Activated naive CD8-positive, alpha-beta T cell treated with anti-CD3 and anti-CD28 coated beads, Interleukin-2, amount 10 ng/mL, durations not matched to agents 7 days and 5 days (primary cell): ENCODE measurements around the gene FLAD1. TPM values are rescaled to one million over a fixed set of nuclear protein-coding genes. Genes with fewer than 3 reads are reported as not detected.
A peak's percentile ranks its signal among the peaks of the same experiment; 100 is the strongest.

Experiments
- ATAC-seq: fragments of 150-1000 bp; cut with Tn5 transposase; one replicate; pipeline ENCODE4 v1.10.0; 2021; ENCODE audit warnings: low read depth, moderate library complexity
- POLR2A ChIA-PET: fragments of 350-600 bp; sonication (Branson Sonifier 250); formaldehyde crosslinking; loops from one replicate; lab custom pipeline; 2021; ENCODE audit warnings: antibody characterized with exemption; lab: Charles Lee
- DNase-seq: peaks from one replicate; pipeline ENCODE4 v3.0.0; 2021
- H3K27ac Mint-ChIP-seq: one replicate; pipeline ENCODE4 v1.8.0; 2022; ENCODE audit warnings: mild to moderate bottlenecking, mixed read lengths
- H3K27me3 Mint-ChIP-seq: one replicate; pipeline ENCODE4 v1.8.0; 2022; ENCODE audit warnings: mild to moderate bottlenecking, moderate library complexity, mixed read lengths
- H3K36me3 Mint-ChIP-seq: one replicate; pipeline ENCODE4 v1.8.0; 2021; ENCODE audit warnings: mild to moderate bottlenecking, mixed read lengths
- H3K4me1 Mint-ChIP-seq: one replicate; pipeline ENCODE4 v1.8.0; 2021; ENCODE audit warnings: mixed read lengths
- H3K4me3 Mint-ChIP-seq: one replicate; pipeline ENCODE4 v1.8.0; 2022; ENCODE audit warnings: mild to moderate bottlenecking, moderate library complexity, mixed read lengths
- H3K9me3 Mint-ChIP-seq: one replicate; pipeline ENCODE4 v1.8.0; 2021; ENCODE audit warnings: mixed read lengths
- total RNA-seq, 2 experiments: library from RNA; stranded (reverse); gene quantifications; one replicate each; pipeline ENCODE4 v1.2.3, GENCODE V29; 2021

The FLAD1 gene
- total RNA-seq, 2 experiments from 2014 or later = 46.2 to 48.9 TPM

GRCh38 chr1:154955718-154956543, 27.2 kb upstream of the FLAD1 start, which contains the start of gene PBXIP1:
PBXIP1 (minus strand) TSS chr1:154956099; CDS start chr1:154953721, 2,378 bp downstream.
- Mint-ChIP-seq H3K36me3 (peaks cover 22% of the 10 kb centered on the region), H3K9me3 (no peaks in the 10 kb centered on the region), H3K4me1 (peaks cover 60% of the 10 kb centered on the region), H3K4me3 (peak within 1 kb of the TSS; percentile 97), H3K27me3 (no peaks in the 10 kb centered on the region), H3K27ac (peak within 1 kb of the TSS; percentile 99)
- peak; percentile 48 for ATAC-seq
- POLR2A ChIA-PET = interaction anchor here (0.7 to 3.1 kb wide), 18 partner anchors 9 to 348 kb away, joined by 3 to 45 read pairs (median 8); partner anchors contain the start of genes ADAM15, ADAR, CKS1B and FLAD1
- DNase-seq = peak; percentile 69

- peaks cover 57% of the 10 kb centered on the region for H3K4me1 Mint-ChIP-seq
- H3K27ac Mint-ChIP-seq = peak overlapping the region; percentile 99
- H3K9me3 Mint-ChIP-seq = no peaks in the 10 kb centered on the region
- no peaks in the 10 kb centered on the region for H3K27me3 Mint-ChIP-seq
- DNase-seq = no peak
- peaks cover 24% of the 10 kb centered on the region for H3K36me3 Mint-ChIP-seq
- POLR2A ChIA-PET = interaction anchor here (0.6 to 3.1 kb wide), 15 partner anchors 8 to 237 kb away, joined by 3 to 45 read pairs (median 7); partner anchors contain the start of genes ADAM15, CKS1B, FLAD1 and PMVK
- no peak for ATAC-seq
- peak overlapping the region; percentile 97 for H3K4me3 Mint-ChIP-seq
Observed at GRCh38 chr1:154956544-154956941, 26.6 kb upstream of the FLAD1 start.

- peaks cover 21% of the 10 kb centered on the region for H3K36me3 Mint-ChIP-seq
- ATAC-seq = no peak
- H3K4me3 Mint-ChIP-seq = peak overlapping the region; percentile 13
- H3K9me3 Mint-ChIP-seq = no peaks in the 10 kb centered on the region
- no peaks in the 10 kb centered on the region for H3K27me3 Mint-ChIP-seq
- POLR2A ChIA-PET = interaction anchor here (0.6 to 3.1 kb wide), 8 partner anchors 7 to 207 kb away, joined by 3 to 45 read pairs (median 13); partner anchors contain the start of genes CKS1B, FLAD1 and PMVK
- peak overlapping the region; percentile 38 for H3K27ac Mint-ChIP-seq
- H3K4me1 Mint-ChIP-seq = peaks cover 51% of the 10 kb centered on the region
- DNase-seq = no peak
Observed at GRCh38 chr1:154957091-154957657, 26.0 kb upstream of the FLAD1 start.

GRCh38 chr1:154958036-154958435, 25.1 kb upstream of the FLAD1 start:
- POLR2A ChIA-PET = no interaction called here
- H3K36me3 Mint-ChIP-seq = peaks cover 15% of the 10 kb centered on the region
- no peaks in the 10 kb centered on the region for H3K9me3 Mint-ChIP-seq
- H3K4me1 Mint-ChIP-seq = peaks cover 48% of the 10 kb centered on the region
- H3K27ac Mint-ChIP-seq = no peak overlapping the region
- H3K27me3 Mint-ChIP-seq = no peaks in the 10 kb centered on the region
- ATAC-seq (no peak), DNase-seq (no peak)
- H3K4me3 Mint-ChIP-seq = no peak overlapping the region

GRCh38 chr1:154958681-154959425, 24.3 kb upstream of the FLAD1 start:
- DNase-seq = no peak
- POLR2A ChIA-PET = interaction anchor here (0.6 kb wide), 1 partner anchor 19 kb away, joined by 3 read pairs; no protein-coding TSS in a partner anchor
- H3K9me3 Mint-ChIP-seq = no peaks in the 10 kb centered on the region
- H3K4me3 Mint-ChIP-seq = peak overlapping the region; percentile 28
- H3K27ac Mint-ChIP-seq = peak overlapping the region; percentile 73
- ATAC-seq = no peak
- H3K27me3 Mint-ChIP-seq = no peaks in the 10 kb centered on the region
- H3K4me1 Mint-ChIP-seq = peaks cover 45% of the 10 kb centered on the region
- H3K36me3 Mint-ChIP-seq = peaks cover 13% of the 10 kb centered on the region

- Mint-ChIP-seq H3K4me1 (peaks cover 41% of the 10 kb centered on the region), H3K9me3 (no peaks in the 10 kb centered on the region), H3K4me3 (peak overlapping the region; percentile 94), H3K27ac (no peak overlapping the region), H3K27me3 (no peaks in the 10 kb centered on the region), H3K36me3 (peaks cover 13% of the 10 kb centered on the region)
- DNase-seq (no peak), ATAC-seq (no peak)
- POLR2A ChIA-PET = interaction anchor here (1.2 to 2.3 kb wide), 3 partner anchors 12 to 57 kb away, joined by 3 to 18 read pairs (median 6); partner anchors contain the start of gene SHC1
Observed at GRCh38 chr1:154959426-154959780, 23.7 kb upstream of the FLAD1 start.

GRCh38 chr1:154960446-154961136, 22.6 kb upstream of the FLAD1 start:
- no peaks in the 10 kb centered on the region for H3K9me3 Mint-ChIP-seq
- peak overlapping the region; percentile 94 for H3K4me3 Mint-ChIP-seq
- POLR2A ChIA-PET = interaction anchor here (0.5 to 3.4 kb wide), 22 partner anchors 9 to 398 kb away, joined by 3 to 43 read pairs (median 3); partner anchors contain the start of genes ADAM15, CKS1B, FLAD1 and PMVK
- H3K27me3 Mint-ChIP-seq = no peaks in the 10 kb centered on the region
- no peak for DNase-seq
- peaks cover 13% of the 10 kb centered on the region for H3K36me3 Mint-ChIP-seq
- no peak for ATAC-seq
- H3K4me1 Mint-ChIP-seq = peaks cover 31% of the 10 kb centered on the region
- H3K27ac Mint-ChIP-seq = peak overlapping the region; percentile 88

GRCh38 chr1:154961207-154962155, 21.7 kb upstream of the FLAD1 start, which contains the start of gene PYGO2:
PYGO2 (minus strand) TSS chr1:154961782; CDS start chr1:154961576, 206 bp downstream.
- Mint-ChIP-seq H3K9me3 (no peaks in the 10 kb centered on the region), H3K4me1 (peaks cover 25% of the 10 kb centered on the region), H3K36me3 (peaks cover 13% of the 10 kb centered on the region), H3K4me3 (peak within 1 kb of the TSS; percentile 94), H3K27me3 (no peaks in the 10 kb centered on the region), H3K27ac (peak within 1 kb of the TSS; percentile 90)
- ATAC-seq (peak; percentile 80), DNase-seq (peak; percentile 90)
- POLR2A ChIA-PET = interaction anchor here (0.5 to 3.4 kb wide), 20 partner anchors 9 to 397 kb away, joined by 3 to 43 read pairs (median 4); partner anchors contain the start of genes ADAM15, CKS1B, FLAD1 and PMVK

- Mint-ChIP-seq H3K27me3 (no peaks in the 10 kb centered on the region), H3K4me1 (peaks cover 19% of the 10 kb centered on the region), H3K9me3 (no peaks in the 10 kb centered on the region), H3K4me3 (peak overlapping the region; percentile 90), H3K27ac (peak overlapping the region; percentile 90), H3K36me3 (peaks cover 13% of the 10 kb centered on the region)
- ATAC-seq = peak; percentile 29
- POLR2A ChIA-PET = interaction anchor here (1.3 to 3.4 kb wide), 9 partner anchors 10 to 371 kb away, joined by 3 to 43 read pairs (median 9); partner anchors contain the start of genes CKS1B, FLAD1 and PMVK
- DNase-seq = no peak
Observed at GRCh38 chr1:154962156-154962749, 20.9 kb upstream of the FLAD1 start.

GRCh38 chr1:154962795-154963330, 20.3 kb upstream of the FLAD1 start:
- H3K4me1 Mint-ChIP-seq = peaks cover 21% of the 10 kb centered on the region
- ATAC-seq = no peak
- no peak for DNase-seq

More at GRCh38 chr1:154962795-154963330, 20.3 kb upstream of the FLAD1 start:
- POLR2A ChIA-PET = interaction anchor here (1.4 to 3.4 kb wide), 5 partner anchors 7 to 26 kb away, joined by 3 to 43 read pairs (median 12); partner anchors contain the start of genes CKS1B, PBXIP1 and PMVK
- H3K9me3 Mint-ChIP-seq = no peaks in the 10 kb centered on the region
- H3K27me3 Mint-ChIP-seq = no peaks in the 10 kb centered on the region
- H3K4me3 Mint-ChIP-seq = peak overlapping the region; percentile 90
- H3K27ac Mint-ChIP-seq = peak overlapping the region; percentile 62
- H3K36me3 Mint-ChIP-seq = peaks cover 14% of the 10 kb centered on the region
